NAMALWA (cell line): Measurements from ENCODE around the gene OR1I1.
"Not testable (repeated sequence)": the region's sequence is repeated elsewhere in the genome, so short reads cannot be mapped to it uniquely, and the experiment has no call there.

Experiments used
- DNase-seq: peaks from one replicate; pipeline ENCODE4 v3.0.0-alpha.2; 2015; ENCODE audit warnings: low spot score

The OR1I1 gene

GRCh38 chr19:15081911-15082310, at the start of gene OR1I1:
OR1I1 (plus strand) TSS chr19:15082211; CDS start chr19:15087066, 4,855 bp downstream.
- DNase-seq = no peak

GRCh38 chr19:15035795-15036311, 46.2 kb upstream of the OR1I1 start:
- DNase-seq = no peak

GRCh38 chr19:15037586-15037985, 44.4 kb upstream of the OR1I1 start:
- no peak for DNase-seq

- no peak for DNase-seq
Observed at GRCh38 chr19:15038294-15038693, 43.7 kb upstream of the OR1I1 start.

- DNase-seq = no peak
Observed at GRCh38 chr19:15042003-15042402, 40.0 kb upstream of the OR1I1 start.

GRCh38 chr19:15042826-15043225, 39.2 kb upstream of the OR1I1 start:
- DNase-seq = no peak

GRCh38 chr19:15045506-15045905, 36.5 kb upstream of the OR1I1 start:
- DNase-seq = no peak

GRCh38 chr19:15047680-15048079, 34.3 kb upstream of the OR1I1 start:
- no peak for DNase-seq

GRCh38 chr19:15048128-15048527, 33.9 kb upstream of the OR1I1 start:
- no peak for DNase-seq

GRCh38 chr19:15048885-15049541, 33.0 kb upstream of the OR1I1 start, which contains the start of gene CASP14:
CASP14 (plus strand) TSS chr19:15049480; CDS start chr19:15052252, 2,772 bp downstream.
- no peak for DNase-seq

- no peak for DNase-seq
Observed at GRCh38 chr19:15050639-15051038, 31.4 kb upstream of the OR1I1 start.

GRCh38 chr19:15062036-15062435, 20.0 kb upstream of the OR1I1 start:
- no peak for DNase-seq

GRCh38 chr19:15070386-15070785, 11.6 kb upstream of the OR1I1 start:
- not testable (repeated sequence) for DNase-seq

- DNase-seq = no peak
Observed at GRCh38 chr19:15072930-15073647, 8.9 kb upstream of the OR1I1 start.

- DNase-seq = no peak
Observed at GRCh38 chr19:15074371-15074770, 7.6 kb upstream of the OR1I1 start.

GRCh38 chr19:15075806-15076205, 6.2 kb upstream of the OR1I1 start:
- no peak for DNase-seq

GRCh38 chr19:15080002-15080401, 2.0 kb upstream of the OR1I1 start:
- not testable (repeated sequence) for DNase-seq

GRCh38 chr19:15087182-15087581, 5.2 kb downstream of the OR1I1 start:
- DNase-seq = no peak

- DNase-seq = peak; percentile 84
Observed at GRCh38 chr19:15091918-15092753, 10.1 kb downstream of the OR1I1 start.

GRCh38 chr19:15093001-15093400, 11.0 kb downstream of the OR1I1 start:
- no peak for DNase-seq

- DNase-seq = no peak
Observed at GRCh38 chr19:15096223-15096622, 14.2 kb downstream of the OR1I1 start.

GRCh38 chr19:15097980-15098379, 16.0 kb downstream of the OR1I1 start:
- DNase-seq = not testable (repeated sequence)
